NK-92 (cell line): ENCODE results near the gene OPRL1.

Source experiments
- DNase-seq: peaks from one replicate; lab custom pipeline; 2025; ENCODE audit not compliant: unreplicated experiment; lab: John Stamatoyannopoulos, UW

Gene OPRL1

GRCh38 chr20:64042054-64042781, 37.7 kb upstream of the OPRL1 start:
- no peak for DNase-seq

GRCh38 chr20:64043768-64044167, 36.1 kb upstream of the OPRL1 start:
- DNase-seq: no peak

GRCh38 chr20:64044484-64045247, 35.2 kb upstream of the OPRL1 start:
- DNase-seq: no peak

- DNase-seq: no peak
These were observed 34.4 kb upstream of the OPRL1 start for GRCh38 chr20:64045346-64046011.

- DNase-seq: no peak
These were observed 32.9 kb upstream of the OPRL1 start for GRCh38 chr20:64047046-64047389.

- DNase-seq: no peak
These were observed 31.9 kb upstream of the OPRL1 start for GRCh38 chr20:64047968-64048401.

- DNase-seq: no peak
These were observed 31.4 kb upstream of the OPRL1 start for GRCh38 chr20:64048402-64049044.

- DNase-seq: no peak
These were observed 30.6 kb upstream of the OPRL1 start, which contains the start of gene SOX18 for GRCh38 chr20:64049060-64049877. SOX18 (minus strand) TSS chr20:64049639; CDS start chr20:64049516, 123 bp downstream.

- DNase-seq: no peak
These were observed 30.0 kb upstream of the OPRL1 start for GRCh38 chr20:64049878-64050260.

GRCh38 chr20:64050261-64051032, 29.4 kb upstream of the OPRL1 start:
- DNase-seq: no peak

GRCh38 chr20:64051033-64051452, 28.8 kb upstream of the OPRL1 start:
- no peak for DNase-seq

GRCh38 chr20:64051561-64052325, 28.1 kb upstream of the OPRL1 start:
- DNase-seq: no peak

- no peak for DNase-seq
These were observed 27.6 kb upstream of the OPRL1 start for GRCh38 chr20:64052326-64052722.

- DNase-seq: no peak
These were observed 26.7 kb upstream of the OPRL1 start for GRCh38 chr20:64052987-64053840.

GRCh38 chr20:64053841-64054661, 25.8 kb upstream of the OPRL1 start:
- no peak for DNase-seq

GRCh38 chr20:64055396-64055892, 24.4 kb upstream of the OPRL1 start:
- DNase-seq: no peak
